Activated T-cell treated with anti-CD3 and anti-CD28 coated beads for 24 hours (primary cell): Measurements from ENCODE around the gene NSF.

Source experiments
- DNase-seq: peaks from one replicate; pipeline ENCODE4 v3.0.0-alpha.2; 2020; ENCODE audit warnings: low read depth

NSF gene

GRCh38 chr17:46803544-46803943 is 213.1 kb downstream of the NSF start:
- no peak for DNase-seq

- DNase-seq, result no peak
Measured at GRCh38 chr17:46805771-46806170, 215.3 kb downstream of the NSF start.
